HG03565 (cell line): ENCODE results near the gene PDE4A.
"Not testable (repeated sequence)": the region's sequence is repeated elsewhere in the genome, so short reads cannot be mapped to it uniquely, and the experiment has no call there.

Source experiments
- ATAC-seq: cut with Tn5 transposase; IDR thresholded peaks from one replicate; pipeline ENCODE4 v1.9.1; 2021; ENCODE audit warnings: mild to moderate bottlenecking, moderate library complexity; ENCODE audit not compliant: unreplicated experiment

Gene PDE4A

GRCh38 chr19:10420444-10421239 is at the start of gene PDE4A:
PDE4A (plus strand) TSS chr19:10420538; CDS start chr19:10420765, 227 bp downstream.
- no peak for ATAC-seq

GRCh38 chr19:10372690-10373089 is 47.6 kb upstream of the PDE4A start:
- no peak for ATAC-seq

- ATAC-seq, result no peak
These were observed 45.4 kb upstream of the PDE4A start for GRCh38 chr19:10374931-10375330.

- not testable (repeated sequence) for ATAC-seq
These were observed 43.1 kb upstream of the PDE4A start for GRCh38 chr19:10377140-10377640.

- ATAC-seq, result no peak
These were observed 42.2 kb upstream of the PDE4A start for GRCh38 chr19:10378124-10378523.

- ATAC-seq, result no peak
These were observed 40.4 kb upstream of the PDE4A start for GRCh38 chr19:10379880-10380312.

GRCh38 chr19:10380313-10381102 is 39.8 kb upstream of the PDE4A start, which contains the start of gene TYK2:
TYK2 (minus strand) TSS chr19:10380572; CDS start chr19:10378406, 2,166 bp downstream.
- ATAC-seq, result peak; percentile 89

GRCh38 chr19:10383223-10383499 is 37.2 kb upstream of the PDE4A start:
- not testable (repeated sequence) for ATAC-seq

GRCh38 chr19:10384580-10384979 is 35.8 kb upstream of the PDE4A start:
- ATAC-seq, result no peak

GRCh38 chr19:10388957-10389356 is 31.4 kb upstream of the PDE4A start:
- ATAC-seq, result no peak

GRCh38 chr19:10389863-10390262 is 30.5 kb upstream of the PDE4A start:
- ATAC-seq, result no peak

GRCh38 chr19:10390652-10391286 is 29.6 kb upstream of the PDE4A start:
- ATAC-seq, result no peak

- no peak for ATAC-seq
These were observed 28.2 kb upstream of the PDE4A start for GRCh38 chr19:10392120-10392519.

- no peak for ATAC-seq
These were observed 27.2 kb upstream of the PDE4A start for GRCh38 chr19:10393137-10393536.

GRCh38 chr19:10395003-10395402 is 25.3 kb upstream of the PDE4A start:
- ATAC-seq, result no peak

- ATAC-seq, result no peak
These were observed 24.9 kb upstream of the PDE4A start for GRCh38 chr19:10395436-10395835.

GRCh38 chr19:10395917-10396316 is 24.4 kb upstream of the PDE4A start:
- ATAC-seq, result no peak

- no peak for ATAC-seq
These were observed 21.5 kb upstream of the PDE4A start for GRCh38 chr19:10398819-10399218.

GRCh38 chr19:10399340-10399739 is 21.0 kb upstream of the PDE4A start:
- not testable (repeated sequence) for ATAC-seq

GRCh38 chr19:10399878-10400277 is 20.5 kb upstream of the PDE4A start:
- ATAC-seq, result no peak

- ATAC-seq, result no peak
These were observed 17.8 kb upstream of the PDE4A start for GRCh38 chr19:10402441-10403038.
